Suprapubic skin (tissue), 4 donors: ENCODE data around the gene EPB41L5.

Experiments used
- EP300 ChIP-seq: sonication (generic); formaldehyde crosslinking; IDR thresholded peaks from one replicate; pipeline ENCODE4 v1.6.1; 2017; ENCODE audit warnings: antibody characterized with exemption
- POLR2A ChIP-seq, 2 donors: fragments of 450-650 bp; IDR thresholded peaks; one replicate each; pipeline ENCODE4 v1.6.1; 2017; ENCODE audit warnings: antibody characterized with exemption in 2 of 2, mild to moderate bottlenecking in 2 of 2, moderate library complexity in 2 of 2
- POLR2AphosphoS5 ChIP-seq, 3 donors: sonication (generic); formaldehyde crosslinking; IDR thresholded peaks; one replicate each; pipeline ENCODE4 v1.6.1; 2017; ENCODE audit warnings: antibody characterized with exemption in 3 of 3
- TF ChIP-seq, protein P1 (sequence below), 2 donors: fragments of 200-600 bp in 1 of 2; fragments of 450-650 bp in 1 of 2; sonication (generic) in 1 of 2; IDR thresholded peaks; one replicate each; pipeline ENCODE4 v1.5.1; 2016 to 2019; ENCODE audit warnings: antibody characterized with exemption in 2 of 2, mild to moderate bottlenecking in 1 of 2, moderate library complexity in 1 of 2

GRCh38 chr2:120125195-120125594 lies 112.3 kb downstream of the EPB41L5 start:
- TF ChIP-seq, protein P1, sequence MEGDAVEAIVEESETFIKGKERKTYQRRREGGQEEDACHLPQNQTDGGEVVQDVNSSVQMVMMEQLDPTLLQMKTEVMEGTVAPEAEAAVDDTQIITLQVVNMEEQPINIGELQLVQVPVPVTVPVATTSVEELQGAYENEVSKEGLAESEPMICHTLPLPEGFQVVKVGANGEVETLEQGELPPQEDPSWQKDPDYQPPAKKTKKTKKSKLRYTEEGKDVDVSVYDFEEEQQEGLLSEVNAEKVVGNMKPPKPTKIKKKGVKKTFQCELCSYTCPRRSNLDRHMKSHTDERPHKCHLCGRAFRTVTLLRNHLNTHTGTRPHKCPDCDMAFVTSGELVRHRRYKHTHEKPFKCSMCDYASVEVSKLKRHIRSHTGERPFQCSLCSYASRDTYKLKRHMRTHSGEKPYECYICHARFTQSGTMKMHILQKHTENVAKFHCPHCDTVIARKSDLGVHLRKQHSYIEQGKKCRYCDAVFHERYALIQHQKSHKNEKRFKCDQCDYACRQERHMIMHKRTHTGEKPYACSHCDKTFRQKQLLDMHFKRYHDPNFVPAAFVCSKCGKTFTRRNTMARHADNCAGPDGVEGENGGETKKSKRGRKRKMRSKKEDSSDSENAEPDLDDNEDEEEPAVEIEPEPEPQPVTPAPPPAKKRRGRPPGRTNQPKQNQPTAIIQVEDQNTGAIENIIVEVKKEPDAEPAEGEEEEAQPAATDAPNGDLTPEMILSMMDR (IDR thresholded peaks at IDR 0.05) = no peak
- TF ChIP-seq POLR2AphosphoS5 (IDR thresholded peaks at IDR 0.05) (no peak), EP300 (no peak), POLR2A (IDR thresholded peaks at IDR 0.05) (no peak)
